Trophoblast cell (in vitro differentiated cells and primary cell): ENCODE results near the gene ZNF614.
"Not testable (repeated sequence)": the region's sequence is repeated elsewhere in the genome, so short reads cannot be mapped to it uniquely, and the experiment has no call there.

Experiments used
- DNase-seq, 2 donors: peaks; one replicate each; pipeline ENCODE4 v3.0.0-alpha.2; 2016
- H2AFZ ChIP-seq: 2 replicates; pipeline ENCODE4 v1.6.1; 2013; ENCODE audit warnings: low read length, moderate library complexity, mild to moderate bottlenecking; ENCODE audit not compliant: insufficient read depth, poor library complexity
- H2AK5ac ChIP-seq: 2 replicates; pipeline ENCODE4 v1.6.1; 2013; ENCODE audit warnings: mild to moderate bottlenecking, low read length
- H2BK120ac ChIP-seq: 2 replicates; pipeline ENCODE4 v1.6.1; 2013; ENCODE audit warnings: low read length, mild to moderate bottlenecking, moderate library complexity; ENCODE audit not compliant: insufficient read depth, poor library complexity
- H2BK12ac ChIP-seq: 2 replicates; pipeline ENCODE4 v1.6.1; 2013; ENCODE audit warnings: mild to moderate bottlenecking, low read length, moderate library complexity
- H2BK5ac ChIP-seq: 2 replicates; pipeline ENCODE4 v1.6.1; 2013; ENCODE audit warnings: low read length, low read depth, moderate library complexity, mild to moderate bottlenecking; ENCODE audit not compliant: poor library complexity
- H3K14ac ChIP-seq: 2 replicates; pipeline ENCODE4 v1.6.1; 2013; ENCODE audit warnings: mild to moderate bottlenecking, low read length
- H3K18ac ChIP-seq: 2 replicates; pipeline ENCODE4 v1.6.1; 2013; ENCODE audit warnings: mild to moderate bottlenecking, low read length
- H3K23ac ChIP-seq: 2 replicates; pipeline ENCODE4 v1.6.1; 2013; ENCODE audit warnings: low read length
- H3K27ac ChIP-seq: 2 replicates; pipeline ENCODE4 v1.5.1; 2013; ENCODE audit warnings: low read depth, mild to moderate bottlenecking, inconsistent platforms, low read length, moderate library complexity
- H3K27me3 ChIP-seq: 2 replicates; pipeline ENCODE4 v1.6.1; 2013; ENCODE audit warnings: inconsistent platforms, mild to moderate bottlenecking, low read length, moderate library complexity; ENCODE audit not compliant: insufficient read depth
- H3K36me3 ChIP-seq, 2 experiments: 1 replicate in 1 of 2; 2 replicates in 1 of 2; pipeline ENCODE4 v1.6.1; 2013; ENCODE audit warnings: low read length in 2 of 2, mild to moderate bottlenecking in 2 of 2, moderate library complexity in 1 of 2; ENCODE audit not compliant: insufficient read depth in 2 of 2, control insufficient read depth in 1 of 2
- H3K4ac ChIP-seq: 2 replicates; pipeline ENCODE4 v1.6.1; 2013; ENCODE audit warnings: low read depth, mild to moderate bottlenecking, low read length, moderate library complexity
- H3K4me1 ChIP-seq, 2 experiments: 1 replicate in 1 of 2; 2 replicates in 1 of 2; pipeline ENCODE4 v1.6.1; 2013; ENCODE audit warnings: low read length in 2 of 2, mild to moderate bottlenecking in 2 of 2, moderate library complexity in 1 of 2; ENCODE audit not compliant: insufficient read depth in 2 of 2, control insufficient read depth in 1 of 2
- H3K4me2 ChIP-seq: 2 replicates; pipeline ENCODE4 v1.6.1; 2013; ENCODE audit warnings: inconsistent platforms, mild to moderate bottlenecking, low read length, moderate library complexity
- H3K4me3 ChIP-seq: 2 replicates; pipeline ENCODE4 v1.5.1; 2013; ENCODE audit warnings: mild to moderate bottlenecking, low read depth, low read length, inconsistent platforms
- H3K79me1 ChIP-seq: one replicate; pipeline ENCODE4 v1.6.1; 2013; ENCODE audit warnings: low read length
- H3K79me2 ChIP-seq: 2 replicates; pipeline ENCODE4 v1.6.1; 2013; ENCODE audit warnings: low read length, mild to moderate bottlenecking; ENCODE audit not compliant: control insufficient read depth, insufficient read depth, poor library complexity
- H3K9ac ChIP-seq: 2 replicates; pipeline ENCODE4 v1.6.1; 2013; ENCODE audit warnings: mild to moderate bottlenecking, low read length
- H3K9me3 ChIP-seq: 2 replicates; pipeline ENCODE4 v1.6.1; 2013; ENCODE audit warnings: low read depth, mild to moderate bottlenecking, control low read depth, inconsistent platforms, low read length; ENCODE audit not compliant: insufficient read depth
- H4K12ac ChIP-seq: 2 replicates; pipeline ENCODE4 v1.6.1; 2013; ENCODE audit warnings: low read depth, mild to moderate bottlenecking, low read length, moderate library complexity
- H4K8ac ChIP-seq: 2 replicates; pipeline ENCODE4 v1.6.1; 2013; ENCODE audit warnings: low read depth, mild to moderate bottlenecking, low read length, moderate library complexity
- H4K91ac ChIP-seq: one replicate; pipeline ENCODE4 v1.6.1; 2013; ENCODE audit warnings: low read depth, mild to moderate bottlenecking, low read length, moderate library complexity
- WGBS: extraction: QIAGEN DNeasy Blood & Tissue Kit; methylation state at CpG from one replicate; pipeline ENCODE4 v1.1.7; 2013; ENCODE audit warnings: missing lambda C conversion rate; ENCODE audit not compliant: insufficient read length, insufficient coverage; ENCODE audit errors: extremely low coverage; 5-methylcytosine and 5-hydroxymethylcytosine counted together

Gene ZNF614

DNA sequence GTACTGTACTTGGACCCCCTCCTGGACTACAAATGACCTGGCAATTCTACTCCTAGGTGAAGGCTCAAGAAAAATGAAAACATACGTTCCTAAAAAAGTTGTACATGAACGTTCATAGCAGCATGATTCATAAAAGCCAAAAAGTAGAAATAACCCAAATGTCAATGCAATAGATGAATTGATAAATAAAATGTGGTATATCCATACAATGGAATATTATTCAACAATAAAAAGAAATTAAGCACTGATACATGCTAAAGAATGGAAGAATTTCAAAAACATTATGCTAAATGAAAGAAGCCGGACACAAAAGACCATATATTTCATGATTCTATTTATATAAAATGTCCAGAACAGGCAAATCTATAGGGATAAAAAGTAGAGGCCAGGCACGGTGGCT lies 11.0 kb upstream of the ZNF614 start:
- no peak overlapping the region for H2BK12ac ChIP-seq
- no peaks in the 10 kb centered on the region for H3K4me1 ChIP-seq
- no peak overlapping the region for H4K8ac ChIP-seq
- no peak overlapping the region for H4K91ac ChIP-seq
- no peak overlapping the region for H3K4ac ChIP-seq
- H2BK120ac ChIP-seq, result no peak overlapping the region
- H3K79me2 ChIP-seq, result no peaks in the 10 kb centered on the region
- no peak overlapping the region for H2BK5ac ChIP-seq
- H3K4me3 ChIP-seq, result no peak overlapping the region
- no peak overlapping the region for H3K18ac ChIP-seq
- H3K36me3 ChIP-seq, result peaks cover 27 to 41% of the 10 kb centered on the region in 2 experiments
- H3K79me1 ChIP-seq, result no peaks in the 10 kb centered on the region
- H3K14ac ChIP-seq, result no peak overlapping the region
- H4K12ac ChIP-seq, result no peak overlapping the region
- H2AFZ ChIP-seq, result no peak overlapping the region
- no peak overlapping the region for H2AK5ac ChIP-seq
- no peak overlapping the region for H3K23ac ChIP-seq
- WGBS, result no CpG with 5 or more reads among the region's 4 CpGs
- no peak overlapping the region for H3K4me2 ChIP-seq
- no peaks in the 10 kb centered on the region for H3K27me3 ChIP-seq
- H3K27ac ChIP-seq, result no peak overlapping the region
- peaks cover 8% of the 10 kb centered on the region for H3K9me3 ChIP-seq
- no peak overlapping the region for H3K9ac ChIP-seq
- no peak for DNase-seq

DNA sequence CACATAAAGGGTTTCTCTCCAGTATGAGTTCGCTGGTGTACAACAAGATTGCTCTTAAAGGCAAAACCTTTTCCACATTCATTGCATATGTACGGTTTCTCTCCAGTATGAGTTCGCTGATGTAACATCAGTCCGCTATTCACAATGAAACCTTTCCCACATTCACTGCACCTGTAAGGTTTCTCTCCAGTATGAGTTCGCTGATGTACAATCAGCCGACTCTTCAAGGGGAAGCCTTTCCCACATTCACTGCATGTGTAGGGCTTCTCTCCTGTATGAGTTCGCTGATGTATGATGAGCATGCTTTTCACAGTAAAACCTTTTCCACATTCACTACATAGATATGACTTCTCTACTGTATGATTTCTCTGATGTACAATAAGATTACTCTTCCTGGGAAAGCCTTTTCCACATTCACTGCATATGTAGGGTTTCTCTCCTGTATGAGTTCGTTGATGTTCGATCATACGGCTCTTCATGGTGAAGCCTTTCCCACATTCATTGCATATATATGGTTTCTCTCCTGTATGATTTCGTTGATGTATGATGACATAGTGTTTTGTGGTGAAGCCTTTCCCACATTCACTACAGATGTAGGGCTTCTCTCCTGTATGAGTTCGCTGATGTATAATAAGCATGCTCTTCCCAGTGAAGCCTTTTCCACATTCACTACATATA lies 6.0 kb upstream of the ZNF614 start:
- no peak overlapping the region for H3K4me3 ChIP-seq
- H3K79me2 ChIP-seq, result no peaks in the 10 kb centered on the region
- no peak overlapping the region for H2AK5ac ChIP-seq
- peaks cover 16 to 33% of the 10 kb centered on the region in 2 experiments for H3K36me3 ChIP-seq
- no peaks in the 10 kb centered on the region for H3K79me1 ChIP-seq
- WGBS, result no CpG with 5 or more reads among the region's 12 CpGs
- H2BK120ac ChIP-seq, result no peak overlapping the region
- H3K27ac ChIP-seq, result no peak overlapping the region
- H3K23ac ChIP-seq, result no peak overlapping the region
- DNase-seq, result no peak
- H3K4me1 ChIP-seq, result no peaks in the 10 kb centered on the region
- no peak overlapping the region for H2AFZ ChIP-seq
- peaks cover 20% of the 10 kb centered on the region for H3K9me3 ChIP-seq
- H3K4me2 ChIP-seq, result no peak overlapping the region
- no peak overlapping the region for H3K14ac ChIP-seq
- H2BK12ac ChIP-seq, result no peak overlapping the region
- no peak overlapping the region for H3K4ac ChIP-seq
- H4K8ac ChIP-seq, result no peak overlapping the region
- no peak overlapping the region for H4K12ac ChIP-seq
- H3K18ac ChIP-seq, result no peak overlapping the region
- H3K9ac ChIP-seq, result no peak overlapping the region
- no peaks in the 10 kb centered on the region for H3K27me3 ChIP-seq
- H2BK5ac ChIP-seq, result no peak overlapping the region
- H4K91ac ChIP-seq, result no peak overlapping the region

DNA sequence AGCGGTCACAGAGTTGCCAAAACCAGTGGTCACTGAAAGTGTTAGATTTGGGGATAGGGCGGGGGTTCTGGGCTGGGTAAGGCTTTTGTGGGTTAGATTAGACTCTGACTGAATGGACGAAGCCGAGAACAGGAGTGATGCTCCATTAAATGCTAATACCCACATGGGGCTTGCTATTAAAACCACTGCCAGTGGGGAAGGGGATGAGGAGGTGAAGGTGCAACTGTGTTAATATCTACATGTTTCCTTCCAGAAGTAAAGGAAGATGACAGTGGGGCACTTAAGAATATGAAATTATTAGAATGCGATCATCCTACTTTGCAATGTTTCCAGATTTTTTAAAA lies 573 bp upstream of the ZNF614 start:
- H3K9ac ChIP-seq, result peak overlapping the region; percentile 20
- no peak overlapping the region for H3K23ac ChIP-seq
- H3K27me3 ChIP-seq, result no peaks in the 10 kb centered on the region
- peak overlapping the region; percentile 90 for H3K4me3 ChIP-seq
- H4K91ac ChIP-seq, result peak overlapping the region; percentile 89
- H3K27ac ChIP-seq, result peak overlapping the region; percentile 63
- no peak for DNase-seq
- H3K18ac ChIP-seq, result no peak overlapping the region
- H2BK120ac ChIP-seq, result peak overlapping the region; percentile 82
- H3K79me1 ChIP-seq, result peaks cover 11% of the 10 kb centered on the region
- H3K36me3 ChIP-seq, result peaks cover 14 to 15% of the 10 kb centered on the region in 2 experiments
- peak overlapping the region; percentile 83 for H3K4me2 ChIP-seq
- H3K4me1 ChIP-seq, result peaks cover 4 to 11% of the 10 kb centered on the region in 2 experiments
- peak overlapping the region; percentile 94 for H3K14ac ChIP-seq
- peaks cover 4% of the 10 kb centered on the region for H3K79me2 ChIP-seq
- H3K4ac ChIP-seq, result peak overlapping the region; percentile 57
- no CpG with 5 or more reads among the region's 5 CpGs for WGBS
- peak overlapping the region; percentile 80 for H2BK5ac ChIP-seq
- H2BK12ac ChIP-seq, result no peak overlapping the region
- H4K8ac ChIP-seq, result peak overlapping the region; percentile 91
- H3K9me3 ChIP-seq, result peaks cover 9% of the 10 kb centered on the region
- H2AFZ ChIP-seq, result peak overlapping the region; percentile 80
- peak overlapping the region; percentile 63 for H4K12ac ChIP-seq
- H2AK5ac ChIP-seq, result no peak overlapping the region

- H2BK120ac ChIP-seq, H3K18ac ChIP-seq, H3K23ac ChIP-seq, H3K9ac ChIP-seq, H3K14ac ChIP-seq, H2AFZ ChIP-seq, H3K9me3 ChIP-seq, H3K79me2 ChIP-seq, H4K91ac ChIP-seq, H3K27me3 ChIP-seq, H4K12ac ChIP-seq, H3K4ac ChIP-seq, H4K8ac ChIP-seq, H2BK12ac ChIP-seq, H3K4me3 ChIP-seq, H2AK5ac ChIP-seq: not testable (repeated sequence)
- peak; percentile 69 to 81 for DNase-seq
- peaks cover 4 to 11% of the 10 kb centered on the region in 2 experiments for H3K4me1 ChIP-seq
- no CpG with 5 or more reads among the region's 15 CpGs for WGBS
- peak overlapping the region; percentile 68 for H3K27ac ChIP-seq
- H3K36me3 ChIP-seq, result peaks cover 20 to 25% of the 10 kb centered on the region in 2 experiments
- peaks cover 11% of the 10 kb centered on the region for H3K79me1 ChIP-seq
- peak overlapping the region; percentile 55 for H2BK5ac ChIP-seq
- peak overlapping the region; percentile 43 for H3K4me2 ChIP-seq
Observed at GRCh38 chr19:52026255-52026990, 1.8 kb downstream of the ZNF614 start.
